ENCODE measurements around the gene ASXL3.

DNA sequence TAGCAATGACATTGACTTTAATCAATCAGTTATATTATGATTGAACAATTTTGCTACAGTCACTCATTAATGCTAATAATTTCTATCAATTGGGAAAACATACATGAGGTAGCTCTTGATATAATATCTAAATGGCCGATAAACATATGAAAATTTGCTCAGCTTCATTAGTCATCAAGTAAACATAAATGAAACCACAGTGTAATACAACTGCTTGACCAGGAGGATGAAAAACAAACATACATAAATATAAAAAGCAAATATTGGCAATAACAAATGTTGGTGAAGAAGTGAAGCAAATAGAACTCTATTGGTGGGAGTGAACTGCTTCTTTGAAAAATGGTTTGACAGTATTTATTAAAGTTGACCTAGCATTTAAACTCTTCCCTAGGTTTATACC lies 130.9 kb downstream of the ASXL3 start:
- TF ChIP-seq, protein P1, sequence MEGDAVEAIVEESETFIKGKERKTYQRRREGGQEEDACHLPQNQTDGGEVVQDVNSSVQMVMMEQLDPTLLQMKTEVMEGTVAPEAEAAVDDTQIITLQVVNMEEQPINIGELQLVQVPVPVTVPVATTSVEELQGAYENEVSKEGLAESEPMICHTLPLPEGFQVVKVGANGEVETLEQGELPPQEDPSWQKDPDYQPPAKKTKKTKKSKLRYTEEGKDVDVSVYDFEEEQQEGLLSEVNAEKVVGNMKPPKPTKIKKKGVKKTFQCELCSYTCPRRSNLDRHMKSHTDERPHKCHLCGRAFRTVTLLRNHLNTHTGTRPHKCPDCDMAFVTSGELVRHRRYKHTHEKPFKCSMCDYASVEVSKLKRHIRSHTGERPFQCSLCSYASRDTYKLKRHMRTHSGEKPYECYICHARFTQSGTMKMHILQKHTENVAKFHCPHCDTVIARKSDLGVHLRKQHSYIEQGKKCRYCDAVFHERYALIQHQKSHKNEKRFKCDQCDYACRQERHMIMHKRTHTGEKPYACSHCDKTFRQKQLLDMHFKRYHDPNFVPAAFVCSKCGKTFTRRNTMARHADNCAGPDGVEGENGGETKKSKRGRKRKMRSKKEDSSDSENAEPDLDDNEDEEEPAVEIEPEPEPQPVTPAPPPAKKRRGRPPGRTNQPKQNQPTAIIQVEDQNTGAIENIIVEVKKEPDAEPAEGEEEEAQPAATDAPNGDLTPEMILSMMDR (IDR thresholded peaks at IDR 0.05) = no peak
- TF ChIP-seq POLR2A (IDR thresholded peaks at IDR 0.05) = no peak
